ENCODE data around the gene DACT1. TPM values are rescaled to one million over a fixed set of nuclear protein-coding genes. Genes with fewer than 3 reads are reported as not detected.

Gene DACT1
- total RNA-seq, 3 donors from 2014 or later, result 5.0 to 9.8 (median 5.1) TPM

DNA sequence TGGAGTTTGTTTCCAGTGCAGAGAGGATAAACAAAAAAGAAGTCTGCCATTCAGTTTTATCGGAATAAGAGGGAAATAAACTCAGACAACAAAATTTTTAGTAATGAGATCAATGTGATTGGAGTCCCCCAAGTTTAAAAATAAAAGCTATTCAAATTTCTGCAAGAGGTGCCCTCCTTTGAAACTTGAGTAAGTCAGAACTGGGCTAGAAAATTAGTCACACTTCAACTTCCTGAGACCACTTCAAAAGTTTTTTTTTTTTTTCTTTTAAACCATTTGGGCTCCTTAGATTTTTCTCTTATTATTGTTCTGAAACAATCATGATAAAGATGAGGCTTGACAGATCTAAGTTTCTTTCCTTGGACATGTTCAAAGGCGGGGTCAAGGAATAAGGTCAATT lies 3.2 kb downstream of the DACT1 start:
- Histone ChIP-seq H3K9me3 (no peaks in the 10 kb centered on the region), H3K27ac (no peak overlapping the region), H3K27me3 (no peaks in the 10 kb centered on the region), H3K36me3 (no peaks in the 10 kb centered on the region), H3K4me1 (peaks cover 0 to 5% of the 10 kb centered on the region in 2 donors), H3K4me3 (no peak overlapping the region)
- TF ChIP-seq POLR2AphosphoS5 (IDR thresholded peaks at IDR 0.05), result no peak
- no peak for TF ChIP-seq POLR2A (IDR thresholded peaks at IDR 0.05)
- TF ChIP-seq, protein P1, sequence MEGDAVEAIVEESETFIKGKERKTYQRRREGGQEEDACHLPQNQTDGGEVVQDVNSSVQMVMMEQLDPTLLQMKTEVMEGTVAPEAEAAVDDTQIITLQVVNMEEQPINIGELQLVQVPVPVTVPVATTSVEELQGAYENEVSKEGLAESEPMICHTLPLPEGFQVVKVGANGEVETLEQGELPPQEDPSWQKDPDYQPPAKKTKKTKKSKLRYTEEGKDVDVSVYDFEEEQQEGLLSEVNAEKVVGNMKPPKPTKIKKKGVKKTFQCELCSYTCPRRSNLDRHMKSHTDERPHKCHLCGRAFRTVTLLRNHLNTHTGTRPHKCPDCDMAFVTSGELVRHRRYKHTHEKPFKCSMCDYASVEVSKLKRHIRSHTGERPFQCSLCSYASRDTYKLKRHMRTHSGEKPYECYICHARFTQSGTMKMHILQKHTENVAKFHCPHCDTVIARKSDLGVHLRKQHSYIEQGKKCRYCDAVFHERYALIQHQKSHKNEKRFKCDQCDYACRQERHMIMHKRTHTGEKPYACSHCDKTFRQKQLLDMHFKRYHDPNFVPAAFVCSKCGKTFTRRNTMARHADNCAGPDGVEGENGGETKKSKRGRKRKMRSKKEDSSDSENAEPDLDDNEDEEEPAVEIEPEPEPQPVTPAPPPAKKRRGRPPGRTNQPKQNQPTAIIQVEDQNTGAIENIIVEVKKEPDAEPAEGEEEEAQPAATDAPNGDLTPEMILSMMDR (IDR thresholded peaks at IDR 0.05), result no peak
- intact Hi-C loops (cut with DNase I; ENCODE audit: low total_unique reads), result no loop called here
- DNase-seq (ENCODE audit: low spot score in 2 of 2), result no peak

DNA sequence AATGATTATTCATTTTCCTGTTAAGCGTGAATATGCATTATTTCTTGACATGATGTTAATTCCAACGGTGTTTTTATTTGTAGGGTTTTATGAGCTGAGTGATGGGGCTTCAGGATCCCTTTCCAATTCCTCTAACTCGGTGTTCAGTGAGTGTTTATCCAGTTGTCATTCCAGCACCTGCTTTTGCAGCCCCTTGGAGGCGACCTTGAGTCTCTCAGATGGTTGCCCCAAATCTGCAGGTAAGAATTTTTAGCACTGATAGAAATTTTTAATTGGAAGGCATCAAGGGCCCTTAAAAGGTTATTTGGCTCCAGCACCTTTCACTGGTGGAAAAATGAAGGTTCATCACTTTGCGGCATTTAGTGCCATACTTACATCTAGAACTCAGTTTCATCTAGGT lies 3.7 kb downstream of the DACT1 start:
- Histone ChIP-seq H3K4me1 (peaks cover 0 to 5% of the 10 kb centered on the region in 2 donors), H3K9me3 (no peaks in the 10 kb centered on the region), H3K36me3 (no peaks in the 10 kb centered on the region), H3K27ac (no peak overlapping the region), H3K27me3 (no peaks in the 10 kb centered on the region), H3K4me3 (no peak overlapping the region)
- TF ChIP-seq POLR2A (IDR thresholded peaks at IDR 0.05) (no peak), POLR2AphosphoS5 (IDR thresholded peaks at IDR 0.05) (no peak)
- TF ChIP-seq, protein P1 (IDR thresholded peaks at IDR 0.05), result no peak
- DNase-seq (ENCODE audit: low spot score in 2 of 2), result no peak
- intact Hi-C loops (cut with DNase I; ENCODE audit: low total_unique reads), result no loop called here

DNA sequence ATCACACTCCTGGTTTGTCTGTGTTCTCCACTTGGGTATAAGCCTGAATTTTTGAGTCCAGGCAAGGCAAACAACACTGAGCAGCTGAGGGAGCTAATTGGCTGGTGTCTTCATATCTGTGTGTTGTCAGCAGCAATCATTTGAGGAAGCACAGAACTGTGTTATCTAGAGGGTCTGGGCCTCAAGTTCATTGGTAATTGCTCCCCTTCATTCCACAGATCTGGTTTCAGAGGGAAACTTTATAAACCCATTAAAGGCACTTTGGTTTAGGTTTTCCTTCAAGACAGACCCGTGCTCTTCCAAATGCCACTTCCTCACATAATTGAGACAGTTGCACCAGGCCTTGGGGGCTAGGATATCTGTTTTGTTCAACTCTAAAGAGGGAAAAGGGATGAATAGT lies 5.6 kb downstream of the DACT1 start:
- intact Hi-C loops (cut with DNase I; ENCODE audit: low total_unique reads), result no loop called here
- TF ChIP-seq, protein P1 (IDR thresholded peaks at IDR 0.05), result no peak
- no peak for TF ChIP-seq POLR2AphosphoS5 (IDR thresholded peaks at IDR 0.05)
- TF ChIP-seq POLR2A (IDR thresholded peaks at IDR 0.05), result no peak
- no peak overlapping the region for H3K27ac ChIP-seq
- no peak for DNase-seq (ENCODE audit: low spot score in 2 of 2)
- H3K4me3 ChIP-seq, result no peak overlapping the region
- peaks cover 0 to 5% of the 10 kb centered on the region in 2 donors for H3K4me1 ChIP-seq
- no peaks in the 10 kb centered on the region for H3K9me3 ChIP-seq
- H3K36me3 ChIP-seq, result no peaks in the 10 kb centered on the region
- H3K27me3 ChIP-seq, result no peaks in the 10 kb centered on the region

DNA sequence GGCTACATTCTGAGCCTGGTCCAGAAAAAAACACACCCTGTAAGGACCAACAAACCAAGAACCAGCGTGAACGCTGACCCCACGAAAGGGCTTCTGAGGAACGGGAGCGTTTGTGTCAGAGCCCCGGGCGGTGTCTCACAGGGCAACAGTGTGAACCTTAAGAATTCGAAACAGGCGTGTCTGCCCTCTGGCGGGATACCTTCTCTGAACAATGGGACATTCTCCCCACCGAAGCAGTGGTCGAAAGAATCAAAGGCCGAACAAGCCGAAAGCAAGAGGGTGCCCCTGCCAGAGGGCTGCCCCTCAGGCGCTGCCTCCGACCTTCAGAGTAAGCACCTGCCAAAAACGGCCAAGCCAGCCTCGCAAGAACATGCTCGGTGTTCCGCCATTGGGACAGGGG lies 7.9 kb downstream of the DACT1 start:
- intact Hi-C loops (cut with DNase I; ENCODE audit: low total_unique reads), result no loop called here
- no peak for DNase-seq (ENCODE audit: low spot score in 2 of 2)
- Histone ChIP-seq H3K36me3 (no peaks in the 10 kb centered on the region), H3K4me3 (no peak overlapping the region), H3K27ac (no peak overlapping the region), H3K4me1 (no peaks in the 10 kb centered on the region), H3K27me3 (no peaks in the 10 kb centered on the region), H3K9me3 (no peaks in the 10 kb centered on the region)
- TF ChIP-seq, protein P1 (IDR thresholded peaks at IDR 0.05), result no peak
- TF ChIP-seq POLR2A (IDR thresholded peaks at IDR 0.05) (no peak), POLR2AphosphoS5 (IDR thresholded peaks at IDR 0.05) (no peak)

DNA sequence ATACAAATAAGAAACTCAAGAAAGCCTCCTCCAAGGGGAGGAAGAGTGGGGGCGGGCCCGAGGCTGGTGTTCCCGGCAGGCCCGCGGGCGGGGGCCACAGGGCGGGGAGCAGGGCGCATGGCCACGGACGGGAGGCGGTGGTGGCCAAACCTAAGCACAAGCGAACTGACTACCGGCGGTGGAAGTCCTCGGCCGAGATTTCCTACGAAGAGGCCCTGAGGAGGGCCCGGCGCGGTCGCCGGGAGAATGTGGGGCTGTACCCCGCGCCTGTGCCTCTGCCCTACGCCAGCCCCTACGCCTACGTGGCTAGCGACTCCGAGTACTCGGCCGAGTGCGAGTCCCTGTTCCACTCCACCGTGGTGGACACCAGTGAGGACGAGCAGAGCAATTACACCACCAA lies 8.7 kb downstream of the DACT1 start:
- TF ChIP-seq POLR2AphosphoS5 (IDR thresholded peaks at IDR 0.05) (no peak), POLR2A (IDR thresholded peaks at IDR 0.05) (no peak)
- TF ChIP-seq, protein P1 (IDR thresholded peaks at IDR 0.05), result no peak
- intact Hi-C loops (cut with DNase I; ENCODE audit: low total_unique reads), result no loop called here

More for the DNA sequence above, 8.7 kb downstream of the DACT1 start:
- Histone ChIP-seq H3K4me3 (no peak overlapping the region), H3K9me3 (no peaks in the 10 kb centered on the region), H3K36me3 (no peaks in the 10 kb centered on the region), H3K4me1 (no peaks in the 10 kb centered on the region), H3K27me3 (no peaks in the 10 kb centered on the region), H3K27ac (no peak overlapping the region)
- no peak for DNase-seq (ENCODE audit: low spot score in 2 of 2)

All from breast epithelium (tissue), 4 donors.